PC-3 (cell line): Measurements from ENCODE around the gene FAM229A.

Experiments used
- CTCF ChIP-seq: fragments of 300-600 bp; sonication (generic); conservative IDR thresholded peaks from 2 replicates; pipeline ENCODE4 v1.5.1; 2017; ENCODE audit warnings: antibody characterized with exemption, low read depth, mild to moderate bottlenecking, low read length
- EZH2 ChIP-seq: fragments of 300-600 bp; sonication (generic); IDR thresholded peaks from one replicate; pipeline ENCODE4 v1.6.1; 2017; ENCODE audit warnings: antibody characterized with exemption, mild to moderate bottlenecking, low read length; ENCODE audit not compliant: unreplicated experiment

- no peak for TF ChIP-seq EZH2
- no peak for TF ChIP-seq CTCF
These were observed 1.4 kb upstream of the FAM229A start for GRCh38 chr1:32363713-32364112.
